ENCODE data around the gene LRFN4.

- no peak for TF ChIP-seq CTCF (IDR thresholded peaks at IDR 0.05)
- TF ChIP-seq POLR2A (IDR thresholded peaks at IDR 0.05), result no peak
- no peak for TF ChIP-seq POLR2AphosphoS5 (IDR thresholded peaks at IDR 0.05)
Measured at GRCh38 chr11:66879999-66880398, 23.1 kb downstream of the LRFN4 start.
